ENCODE data around the gene EPPIN.
"Not testable (repeated sequence)": the region's sequence is repeated elsewhere in the genome, so short reads cannot be mapped to it uniquely, and the experiment has no call there.

EPPIN gene

DNA sequence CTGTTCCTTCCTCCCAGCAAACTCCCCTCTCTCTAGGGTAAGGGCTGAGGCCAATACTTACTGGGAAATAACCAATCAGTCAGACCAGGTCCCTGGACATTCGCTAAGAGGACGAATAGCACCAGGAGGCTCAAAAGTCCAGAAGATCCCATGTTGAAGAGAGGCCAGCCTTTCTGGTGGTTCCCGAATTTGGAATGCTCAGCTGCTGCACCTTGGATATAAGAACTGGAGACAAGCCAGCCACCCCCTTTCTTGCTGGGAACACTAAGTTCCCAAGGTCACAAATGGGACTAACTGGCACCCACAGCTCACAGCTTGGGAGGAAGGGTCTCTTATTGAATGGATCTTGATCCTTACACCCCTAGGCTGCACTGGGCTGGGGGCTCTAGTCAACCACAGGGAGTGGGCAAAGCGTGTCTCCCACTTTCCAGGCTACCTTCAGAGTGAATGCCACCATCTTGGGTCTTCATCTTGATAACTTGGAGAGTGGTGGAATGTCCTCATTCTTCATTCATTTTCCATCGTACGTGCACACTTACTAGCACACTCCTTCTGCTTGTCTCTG lies at the start of gene EPPIN:
Gene EPPIN, minus strand, starts transcription at position 196 of the 565 bp plus-strand sequence. Its CDS starts 44 bp downstream, at position 152.
- no peak for DNase-seq

GRCh38 chr20:45595235-45595634 lies 48.0 kb upstream of the EPPIN start:
- no peak for DNase-seq

GRCh38 chr20:45593498-45593897 lies 46.3 kb upstream of the EPPIN start:
- DNase-seq, result no peak

DNA sequence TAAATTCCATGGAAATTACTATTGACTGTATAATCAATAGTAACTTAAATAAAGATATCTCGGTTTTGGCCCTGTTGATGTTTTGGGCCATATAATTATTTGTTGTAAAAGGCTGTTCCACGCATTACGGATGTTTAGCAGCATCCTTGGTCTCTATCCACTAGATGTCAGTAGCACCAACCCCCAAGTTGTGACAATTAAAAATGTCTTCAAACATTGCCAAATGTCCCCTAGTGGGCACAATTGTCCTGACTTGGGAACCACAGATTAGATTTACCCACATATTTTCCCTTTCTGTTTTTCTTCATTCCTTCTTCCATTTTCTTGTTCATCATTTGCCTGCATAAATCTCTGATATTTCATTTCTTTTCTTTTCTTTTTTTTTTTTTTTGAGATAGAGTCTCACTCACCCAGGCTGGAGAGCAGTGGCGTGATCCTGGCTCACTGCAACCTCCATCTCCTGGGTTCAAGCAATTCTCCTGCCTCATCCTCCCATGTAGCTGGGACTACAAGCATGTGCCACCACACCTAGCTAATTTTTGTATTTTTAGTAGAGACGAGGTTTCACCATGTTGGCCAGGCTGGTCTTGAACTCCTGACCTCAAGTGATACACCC lies 45.5 kb upstream of the EPPIN start:
- peak; percentile 13 for DNase-seq

DNA sequence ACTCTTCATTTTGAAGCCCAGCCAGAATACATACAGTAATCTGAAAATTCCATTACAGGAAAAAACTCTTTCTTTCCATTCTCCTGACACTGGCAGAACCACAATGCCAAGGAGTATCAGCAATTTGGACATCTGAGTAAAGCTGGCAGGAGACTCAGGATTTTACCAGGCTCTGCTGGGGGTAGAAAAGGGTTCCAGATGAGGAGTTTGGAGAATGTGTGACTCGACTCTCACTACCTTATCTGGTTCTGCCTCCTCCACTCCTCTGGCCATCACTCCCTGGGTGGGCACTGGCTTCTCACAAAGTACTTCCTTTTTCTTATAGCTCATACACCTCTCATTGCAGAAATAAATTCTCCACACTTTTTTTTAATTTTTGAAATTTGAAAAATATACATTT lies 42.5 kb upstream of the EPPIN start:
- DNase-seq, result no peak

- DNase-seq, result no peak
These were observed 41.6 kb upstream of the EPPIN start for GRCh38 chr20:45588800-45589199.

- DNase-seq, result not testable (repeated sequence)
These were observed 38.8 kb upstream of the EPPIN start for GRCh38 chr20:45585986-45586385.

GRCh38 chr20:45584294-45584693 lies 37.1 kb upstream of the EPPIN start:
- not testable (repeated sequence) for DNase-seq

DNA sequence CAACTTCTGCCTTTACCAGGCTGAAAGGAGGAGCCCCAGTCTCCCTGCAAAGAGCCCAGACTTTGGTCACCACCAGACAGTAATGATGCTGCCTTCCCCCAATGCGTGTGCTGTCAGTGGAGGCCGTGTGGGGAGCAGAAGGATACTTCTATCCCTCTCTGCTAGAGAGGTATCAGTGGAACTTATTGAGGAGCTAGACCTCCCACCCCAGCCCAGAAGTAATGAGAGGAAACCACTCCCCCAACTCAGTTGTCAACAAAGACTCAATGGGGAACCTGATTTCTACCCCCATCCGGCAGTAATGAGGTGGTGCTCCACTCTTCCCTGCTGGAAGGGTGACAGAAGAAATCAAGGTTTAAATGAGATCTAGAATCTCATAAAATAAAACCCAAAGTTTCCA lies 36.3 kb upstream of the EPPIN start:
- DNase-seq, result no peak

DNA sequence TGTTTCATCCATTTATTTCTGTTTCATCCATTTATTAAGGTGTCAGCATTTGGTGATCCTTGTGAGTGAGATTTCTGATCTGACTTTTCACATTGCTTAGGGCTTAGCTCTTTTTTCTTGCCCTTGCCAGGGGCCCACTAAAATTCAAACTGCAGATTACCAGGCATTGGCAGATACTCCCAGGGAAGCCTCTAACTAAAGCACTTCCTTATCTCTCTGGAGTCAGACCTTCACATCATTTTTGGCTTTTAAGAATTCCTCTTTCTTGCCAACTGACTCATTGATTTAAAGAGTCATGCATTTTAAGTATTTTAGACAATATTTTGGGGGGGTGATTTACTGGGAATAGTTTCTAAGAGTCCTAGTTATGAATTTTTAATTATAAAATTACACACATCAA lies 34.5 kb upstream of the EPPIN start:
- DNase-seq, result no peak

GRCh38 chr20:45579184-45579583 lies 32.0 kb upstream of the EPPIN start, which contains the start of gene WFDC8:
Gene WFDC8 (minus strand): TSS chr20:45579284. CDS start chr20:45579247, 37 bp downstream.
- DNase-seq, result no peak

GRCh38 chr20:45578231-45578630 lies 31.0 kb upstream of the EPPIN start:
- DNase-seq, result no peak

DNA sequence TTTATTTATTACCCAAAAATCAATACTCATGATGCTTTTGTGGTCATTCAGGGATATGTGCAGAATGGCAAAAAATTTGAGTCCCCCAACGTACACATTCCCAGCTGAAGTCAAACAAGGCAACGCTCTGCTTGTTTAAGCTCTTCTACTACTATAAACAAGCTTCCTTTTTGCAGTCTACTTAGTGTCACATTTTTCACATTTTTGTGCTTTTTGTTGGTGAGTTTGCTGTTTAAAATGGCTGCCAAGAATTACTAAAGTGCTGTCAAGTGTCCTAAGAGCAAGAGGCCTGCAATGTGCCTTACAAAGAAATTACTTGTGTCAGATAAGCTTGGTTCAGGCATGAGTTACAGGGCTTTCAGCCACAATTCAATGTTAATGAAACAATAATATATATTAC lies 29.8 kb upstream of the EPPIN start:
- no peak for DNase-seq

- DNase-seq, result no peak
These were observed 28.7 kb upstream of the EPPIN start for GRCh38 chr20:45575931-45576330.

- DNase-seq, result not testable (repeated sequence)
These were observed 22.4 kb upstream of the EPPIN start for GRCh38 chr20:45569650-45570049.

DNA sequence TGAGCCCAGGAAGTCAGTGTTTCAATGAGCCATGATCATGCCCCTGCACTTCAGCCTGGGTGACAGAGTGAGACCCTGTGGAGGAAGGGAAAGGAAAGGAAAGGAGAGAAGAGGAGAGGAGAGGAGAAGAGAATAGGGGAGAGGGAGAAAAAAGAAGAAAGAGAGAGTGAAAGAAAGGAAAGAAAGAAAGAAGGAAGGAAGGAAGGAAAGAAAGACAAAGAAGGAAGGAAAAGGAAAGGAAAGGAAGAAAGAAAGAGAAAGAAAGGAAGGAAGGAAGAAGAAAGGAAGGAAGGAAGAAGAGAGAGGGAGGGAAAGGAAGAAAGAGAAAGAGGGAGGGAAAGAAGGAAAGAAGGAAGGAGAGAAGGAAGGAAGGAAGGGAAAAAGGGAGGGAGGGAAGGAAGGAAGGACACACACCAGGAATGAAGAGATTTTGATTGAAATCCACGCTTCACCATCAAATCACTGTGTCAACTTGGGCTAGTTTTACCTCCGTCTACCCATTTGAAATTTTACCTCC lies 17.6 kb upstream of the EPPIN start:
- DNase-seq, result no peak

DNA sequence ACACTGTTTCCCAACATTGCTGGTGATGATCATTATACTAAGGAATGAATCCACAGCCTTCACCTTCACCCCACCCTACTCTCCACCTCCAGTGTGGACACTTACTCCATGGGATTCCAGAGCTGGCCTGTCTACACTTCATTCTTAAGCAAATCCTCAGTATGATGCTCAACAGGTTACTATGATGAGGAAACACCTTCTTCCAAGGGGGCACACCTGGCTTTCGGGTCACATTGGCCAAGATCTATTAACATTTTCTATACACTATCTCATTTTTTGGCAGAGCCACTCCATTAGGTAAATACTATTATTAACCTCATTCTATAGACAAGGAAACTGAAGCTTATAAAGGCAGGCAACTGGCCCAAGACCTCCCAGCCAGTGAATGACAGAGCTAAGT lies 8.0 kb upstream of the EPPIN start:
- no peak for DNase-seq

DNA sequence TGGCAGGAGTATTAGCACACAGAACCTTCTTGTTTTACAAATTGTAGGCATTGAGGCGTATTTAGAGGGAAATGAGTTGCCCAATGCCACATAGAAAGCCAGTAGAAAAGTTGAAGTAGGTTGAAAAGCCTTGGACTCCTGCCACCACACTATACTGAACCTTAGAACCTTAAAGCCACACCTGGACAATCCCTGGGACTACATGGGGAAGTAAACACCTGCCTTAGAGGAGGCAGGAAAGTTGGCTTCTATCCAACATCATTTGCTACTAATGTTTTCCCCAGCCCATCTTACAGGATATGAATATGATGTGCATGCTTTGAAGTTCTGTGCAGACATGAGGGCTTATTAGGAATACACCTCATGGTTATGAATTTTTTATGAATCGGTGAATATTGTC lies 5.3 kb upstream of the EPPIN start:
- no peak for DNase-seq

GRCh38 chr20:45550765-45551164 lies 3.6 kb upstream of the EPPIN start:
- no peak for DNase-seq

DNA sequence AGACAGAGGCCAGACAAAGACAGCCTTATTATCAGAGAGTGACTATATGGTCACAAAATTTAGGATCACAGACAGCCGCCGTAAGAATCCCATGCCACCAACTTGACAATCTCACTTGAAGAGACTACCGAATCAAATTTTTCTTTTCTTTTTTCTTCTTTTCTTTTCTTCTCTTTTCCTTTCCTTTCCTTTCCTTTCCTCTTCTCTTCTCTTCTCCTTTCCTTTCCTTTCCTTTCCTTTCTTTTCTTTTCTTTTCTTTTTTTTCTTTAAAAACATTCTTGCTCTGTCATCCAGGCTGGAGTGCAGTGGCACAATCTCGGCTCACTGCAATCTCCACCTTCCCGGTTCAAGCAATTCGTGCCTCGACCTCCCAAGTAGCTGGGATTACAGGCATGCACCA lies 1.2 kb upstream of the EPPIN start:
- DNase-seq, result no peak

DNA sequence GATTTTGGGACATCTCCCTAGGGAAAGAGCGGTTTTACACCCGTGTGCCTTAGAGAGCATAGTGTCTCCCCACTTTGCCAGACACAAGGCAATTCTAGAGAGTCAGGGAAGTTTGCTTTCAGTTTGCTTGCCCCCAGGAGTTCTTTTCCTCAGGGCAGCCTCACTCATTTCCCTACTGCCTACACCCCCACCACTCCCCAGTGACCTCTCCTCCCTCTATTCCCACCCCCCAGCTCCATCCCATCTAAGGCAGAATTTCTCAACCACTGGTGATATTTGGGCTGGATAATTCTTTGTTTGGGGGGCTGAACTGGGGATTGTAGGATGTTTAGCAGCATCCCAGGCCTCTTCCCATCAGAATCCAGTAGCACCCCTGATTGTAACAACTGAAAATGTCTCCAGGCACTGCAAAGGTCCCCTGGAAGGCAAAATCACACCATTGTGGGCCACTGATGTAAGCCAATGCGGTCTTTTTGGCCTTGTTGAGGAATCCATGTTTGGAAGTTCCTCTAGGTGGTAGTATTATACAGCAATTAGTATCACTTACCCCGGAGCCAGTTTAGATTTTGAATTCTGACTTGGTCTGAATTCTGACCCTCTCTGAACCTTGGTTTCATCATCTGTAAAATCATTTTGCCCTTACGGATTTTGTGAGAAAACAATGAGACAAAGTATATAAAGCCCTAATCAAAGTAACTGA lies 1.3 kb downstream of the EPPIN start:
- DNase-seq, result no peak

GRCh38 chr20:45545351-45545750 lies 1.9 kb downstream of the EPPIN start:
- no peak for DNase-seq

DNA sequence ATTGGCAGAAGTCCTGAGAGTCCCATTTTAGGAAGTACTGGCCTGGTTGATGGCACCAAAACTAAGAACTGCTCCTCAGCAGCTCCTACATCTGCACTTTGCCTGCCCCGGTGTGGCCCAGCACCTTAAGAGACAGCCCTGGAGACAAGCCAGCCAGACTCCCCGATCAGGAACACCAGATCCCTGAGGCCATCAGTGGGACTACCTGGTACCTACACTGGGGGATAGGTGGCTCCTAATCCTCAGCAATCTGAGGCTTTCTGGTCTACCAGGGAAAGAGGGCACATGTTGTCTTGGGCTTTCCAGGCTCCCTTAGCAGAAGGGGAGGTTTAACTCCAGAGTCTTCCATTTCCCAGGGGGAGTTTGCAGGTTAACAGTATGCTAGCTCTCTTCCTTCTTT lies 7.8 kb downstream of the EPPIN start, which contains the start of gene WFDC6:
Gene WFDC6, minus strand, starts transcription at position 101 of the 400 bp plus-strand sequence. Its CDS starts 75 bp downstream, at position 26.
- no peak for DNase-seq

- no peak for DNase-seq
These were observed 8.9 kb downstream of the EPPIN start for GRCh38 chr20:45538209-45538799.

Measured in DMS153 (cell line).